Motor neuron (in vitro differentiated cells): ENCODE results near the gene CCT3. TPM values are rescaled to one million over a fixed set of nuclear protein-coding genes. Genes with fewer than 3 reads are reported as not detected.

ENCODE experiments used
- ATAC-seq, 8 experiments: fragments of 200-7000 bp; cut with Tn5 transposase; replicated peaks in 6 of 8; 2 replicates each; pipeline ENCODE4 v1.8.0; 2021; ENCODE audit warnings: mild to moderate bottlenecking in 8 of 8, moderate library complexity in 8 of 8
- H3K27ac ChIP-seq, 2 donors: fragments of 250-450 bp; sonication (Bioruptor Pico); 2 replicates each; pipeline ENCODE4 v1.9.0; 2021; ENCODE audit warnings: antibody characterized with exemption in 2 of 2, mild to moderate bottlenecking in 2 of 2, moderate library complexity in 1 of 2
- H3K4me1 ChIP-seq, 2 donors: fragments of 250-450 bp; sonication (Bioruptor Pico); replicated peaks in 1 of 2; 2 replicates each; pipeline ENCODE4 v1.6.1; 2021; ENCODE audit warnings: antibody characterized with exemption in 2 of 2, mild to moderate bottlenecking in 2 of 2, moderate library complexity in 1 of 2
- H3K4me3 ChIP-seq, 5 donors: fragments of 250-450 bp; sonication (Bioruptor Pico); 2 replicates each; pipeline ENCODE4 v1.9.0; 2021; ENCODE audit warnings: antibody characterized with exemption in 5 of 5, mild to moderate bottlenecking in 5 of 5, moderate library complexity in 4 of 5
- WGBS, 10 experiments: fragments of 450-650 bp; shearing (Covaris generic); methylation state at CpG; one replicate each; pipeline ENCODE4 v1.0.0; 2022; 5-methylcytosine and 5-hydroxymethylcytosine counted together
- in situ Hi-C, 9 experiments: fragments of 400-800 bp; cut with MboI; loops; one replicate each; pipeline ENCODE4 v1.15.0; 2021; ENCODE audit warnings: low sequenced_read_pairs in 9 of 9, low pct_unique_long_range_greater_than_20kb in 2 of 9; ENCODE audit not compliant: unreplicated experiment in 9 of 9
- total RNA-seq, 8 experiments: library from RNA; unstranded; fragments of 300-600 nt; gene quantifications; 2 replicates each; pipeline versions ENCODE4 v1.2.3 to v1.2.4, GENCODE V29; 2022

CCT3 gene
- 100 to 1,000 TPM; 204 to 465 (median 351) TPM for total RNA-seq

- ATAC-seq, result peak; percentile 92 to 97 (median 96)
- in situ Hi-C loops, result no loop called here
- Histone ChIP-seq H3K4me3 (peak within 1 kb of the TSS; percentile 59 to 84 (median 68)), H3K4me1 (peaks cover 11% of the 10 kb centered on the region in 2 donors), H3K27ac (peak within 1 kb of the TSS; percentile 78 to 84)
- WGBS, 10 experiments, result 0 to 5% (median 3%) methylated on average over 5 to 38 of the region's 47 CpGs; no CpG with 5 or more reads in 1 of the 10 experiments
Observed at GRCh38 chr1:156338180-156338976, at the start of gene CCT3, which contains the start of gene TSACC. Gene CCT3 (minus strand): TSS chr1:156338292. CDS start chr1:156338184, 108 bp downstream. Gene TSACC (plus strand): TSS chr1:156338526. CDS start chr1:156339758, 1,232 bp downstream.

- peaks cover 40 to 50% of the 10 kb centered on the region in 2 donors for H3K4me1 ChIP-seq
- in situ Hi-C loops, result loop anchor here in 7 of 9 experiments (5.0 to 25.0 kb wide), 3 partner anchors 54 to 224 kb away; partner anchors contain the start of genes GPATCH4 (in 2 of the 7) and HAPLN2 (in 2 of the 7)
- no peak overlapping the region for H3K4me3 ChIP-seq
- no peak overlapping the region for H3K27ac ChIP-seq
- no peak for ATAC-seq
- WGBS, 10 experiments, result 17 to 70% (median 26%) methylated on average over 2 to 9 of the region's 15 CpGs; no CpG with 5 or more reads in 4 of the 10 experiments
Observed at GRCh38 chr1:156387870-156388173, 49.7 kb upstream of the CCT3 start.

GRCh38 chr1:156386949-156387869 lies 49.1 kb upstream of the CCT3 start:
- in situ Hi-C loops, result loop anchor here in 7 of 9 experiments (5.0 to 25.0 kb wide), 3 partner anchors 55 to 225 kb away; partner anchors contain the start of genes GPATCH4 (in 2 of the 7) and HAPLN2 (in 2 of the 7)
- Histone ChIP-seq H3K4me3 (no peak overlapping the region), H3K27ac (no peak overlapping the region), H3K4me1 (peaks cover 34 to 44% of the 10 kb centered on the region in 2 donors)
- no peak for ATAC-seq
- 83 to 100% (median 91%) methylated on average over 1 to 5 of the region's 8 CpGs; no CpG with 5 or more reads in 2 of the 10 experiments for WGBS, 10 experiments

GRCh38 chr1:156386134-156386901 lies 48.2 kb upstream of the CCT3 start:
- in situ Hi-C loops, result loop anchor here in 7 of 9 experiments (5.0 to 25.0 kb wide), 3 partner anchors 56 to 226 kb away; partner anchors contain the start of genes GPATCH4 (in 2 of the 7) and HAPLN2 (in 2 of the 7)
- no peak for ATAC-seq
- peaks cover 28 to 35% of the 10 kb centered on the region in 2 donors for H3K4me1 ChIP-seq

GRCh38 chr1:156385534-156386031 lies 47.5 kb upstream of the CCT3 start:
- H3K27ac ChIP-seq, result no peak overlapping the region

More at GRCh38 chr1:156386134-156386901, 48.2 kb upstream of the CCT3 start:
- 36 to 100% (median 83%) methylated on average over 1 to 4 of the region's 6 CpGs; no CpG with 5 or more reads in 2 of the 10 experiments for WGBS, 10 experiments
- Histone ChIP-seq H3K4me3 (no peak overlapping the region), H3K27ac (no peak overlapping the region)

GRCh38 chr1:156384658-156385057 lies 46.6 kb upstream of the CCT3 start:
- ATAC-seq, result no peak
- Histone ChIP-seq H3K4me1 (peaks cover 12 to 21% of the 10 kb centered on the region in 2 donors), H3K4me3 (no peak overlapping the region), H3K27ac (no peak overlapping the region)
- in situ Hi-C loops, result loop anchor here (5.0 to 25.0 kb wide), 4 partner anchors 58 to 228 kb away; partner anchors contain the start of genes GPATCH4 (in 2 of the 9) and HAPLN2 (in 2 of the 9)
- 67 to 100% (median 83%) methylated on average over 1 to 4 of the region's 5 CpGs; no CpG with 5 or more reads in 5 of the 10 experiments for WGBS, 10 experiments

More at GRCh38 chr1:156385534-156386031, 47.5 kb upstream of the CCT3 start:
- peak; percentile 21 to 59 (median 40) for ATAC-seq
- no peak overlapping the region for H3K4me3 ChIP-seq
- 0 to 29% (median 15%) methylated on average over 2 to 4 of the region's 9 CpGs; no CpG with 5 or more reads in 3 of the 10 experiments for WGBS, 10 experiments
- in situ Hi-C loops, result loop anchor here in 7 of 9 experiments (5.0 to 25.0 kb wide), 3 partner anchors 57 to 227 kb away; partner anchors contain the start of genes GPATCH4 (in 2 of the 7) and HAPLN2 (in 2 of the 7)
- H3K4me1 ChIP-seq, result peaks cover 21 to 29% of the 10 kb centered on the region in 2 donors

GRCh38 chr1:156384007-156384406 lies 45.9 kb upstream of the CCT3 start:
- no peak overlapping the region for H3K27ac ChIP-seq
- H3K4me1 ChIP-seq, result peaks cover 12 to 18% of the 10 kb centered on the region in 2 donors
- no peak overlapping the region for H3K4me3 ChIP-seq
- no peak for ATAC-seq
- in situ Hi-C loops, result loop anchor here in 8 of 9 experiments (5.0 to 25.0 kb wide), 4 partner anchors 58 to 228 kb away; partner anchors contain the start of genes GPATCH4 (in 2 of the 8) and HAPLN2 (in 2 of the 8)
- WGBS, 10 experiments, result 73 to 96% (median 81%) methylated on average over 3 of the region's 3 CpGs; no CpG with 5 or more reads in 7 of the 10 experiments

GRCh38 chr1:156383023-156383422 lies 44.9 kb upstream of the CCT3 start:
- WGBS, 10 experiments, result 0 to 100% (median 24%) methylated on average over 1 to 6 of the region's 9 CpGs; no CpG with 5 or more reads in 4 of the 10 experiments
- in situ Hi-C loops, result loop anchor here in 8 of 9 experiments (5.0 to 25.0 kb wide), 4 partner anchors 59 to 229 kb away; partner anchors contain the start of genes GPATCH4 (in 2 of the 8) and HAPLN2 (in 2 of the 8)
- Histone ChIP-seq H3K4me1 (peaks cover 9% of the 10 kb centered on the region in 2 donors), H3K27ac (no peak overlapping the region), H3K4me3 (no peak overlapping the region)
- ATAC-seq, result peak; percentile 74 to 93 (median 88)

- Histone ChIP-seq H3K4me1 (peaks cover 4 to 5% of the 10 kb centered on the region in 2 donors), H3K4me3 (no peak overlapping the region), H3K27ac (no peak overlapping the region)
- peak in 1 of 8 experiments; percentile 1 for ATAC-seq
- 20 to 74% (median 32%) methylated on average over 1 to 6 of the region's 7 CpGs; no CpG with 5 or more reads in 4 of the 10 experiments for WGBS, 10 experiments
- in situ Hi-C loops, result loop anchor here in 8 of 9 experiments (5.0 to 25.0 kb wide), 4 partner anchors 60 to 230 kb away; partner anchors contain the start of genes GPATCH4 (in 2 of the 8) and HAPLN2 (in 2 of the 8)
Observed at GRCh38 chr1:156382561-156382960, 44.5 kb upstream of the CCT3 start.

- H3K4me3 ChIP-seq, result no peak overlapping the region
- peak in 3 of 8 experiments; percentile 57 to 78 (median 63) for ATAC-seq
- 8 to 36% (median 18%) methylated on average over 2 to 3 of the region's 3 CpGs; no CpG with 5 or more reads in 6 of the 10 experiments for WGBS, 10 experiments
- in situ Hi-C loops, result loop anchor here in 8 of 9 experiments (5.0 to 25.0 kb wide), 4 partner anchors 63 to 233 kb away; partner anchors contain the start of genes GPATCH4 (in 2 of the 8) and HAPLN2 (in 2 of the 8)
- H3K27ac ChIP-seq, result no peak overlapping the region
- no peaks in the 10 kb centered on the region for H3K4me1 ChIP-seq
Observed at GRCh38 chr1:156379420-156380165, 41.5 kb upstream of the CCT3 start.
